Measurements from ENCODE around the gene GPR183. TPM values are rescaled to one million over a fixed set of nuclear protein-coding genes. Genes with fewer than 3 reads are reported as not detected.

The GPR183 gene
- total RNA-seq, 1 donor from 2014 or later = 12.0 TPM

GRCh38 chr13:99305566-99305965 is 1.6 kb downstream of the GPR183 start:
- intact Hi-C loops (cut with DNase I) = no loop called here
- Histone ChIP-seq H3K4me1 (peaks cover 20% of the 10 kb centered on the region), H3K4me3 (peak overlapping the region in 1 of 2 donors; percentile 13), H3K27ac (peak overlapping the region; percentile 28), H3K36me3 (no peaks in the 10 kb centered on the region), H3K9me3 (no peaks in the 10 kb centered on the region), H3K27me3 (no peaks in the 10 kb centered on the region)
- TF ChIP-seq POLR2AphosphoS5 (IDR thresholded peaks at IDR 0.05; ENCODE audit: insufficient read depth in 1 of 2, low read depth in 1 of 2) (no peak), CTCF (IDR thresholded peaks at IDR 0.05) (no peak), POLR2A (IDR thresholded peaks at IDR 0.05) (no peak)
- DNase-seq (ENCODE audit: extremely low spot score in 2 of 2) = no peak

- Histone ChIP-seq H3K27ac (no peak overlapping the region), H3K36me3 (no peaks in the 10 kb centered on the region), H3K4me3 (peak overlapping the region in 1 of 2 donors; percentile 13), H3K9me3 (no peaks in the 10 kb centered on the region), H3K4me1 (peaks cover 16% of the 10 kb centered on the region), H3K27me3 (no peaks in the 10 kb centered on the region)
- no peak for DNase-seq (ENCODE audit: extremely low spot score in 2 of 2)
- intact Hi-C loops (cut with DNase I) = no loop called here
- TF ChIP-seq CTCF (IDR thresholded peaks at IDR 0.05) = no peak
- TF ChIP-seq POLR2AphosphoS5 (IDR thresholded peaks at IDR 0.05; ENCODE audit: insufficient read depth in 1 of 2, low read depth in 1 of 2) = no peak
- TF ChIP-seq POLR2A (IDR thresholded peaks at IDR 0.05) = no peak
Observed at GRCh38 chr13:99305158-99305557, 2.0 kb downstream of the GPR183 start.

- Histone ChIP-seq H3K36me3 (no peaks in the 10 kb centered on the region), H3K27ac (no peak overlapping the region), H3K27me3 (no peaks in the 10 kb centered on the region), H3K4me1 (peaks cover 12% of the 10 kb centered on the region), H3K9me3 (no peaks in the 10 kb centered on the region), H3K4me3 (peak overlapping the region in 1 of 2 donors; percentile 13)
- TF ChIP-seq POLR2AphosphoS5 (IDR thresholded peaks at IDR 0.05; ENCODE audit: insufficient read depth in 1 of 2, low read depth in 1 of 2) (no peak), POLR2A (IDR thresholded peaks at IDR 0.05) (no peak), CTCF (IDR thresholded peaks at IDR 0.05) (no peak)
- DNase-seq (ENCODE audit: extremely low spot score in 2 of 2) = no peak
- intact Hi-C loops (cut with DNase I) = no loop called here
Observed at GRCh38 chr13:99304541-99304940, 2.7 kb downstream of the GPR183 start.

GRCh38 chr13:99303863-99304521 is 3.2 kb downstream of the GPR183 start:
- H3K36me3 ChIP-seq = no peaks in the 10 kb centered on the region
- H3K4me1 ChIP-seq = peaks cover 12% of the 10 kb centered on the region
- H3K9me3 ChIP-seq = no peaks in the 10 kb centered on the region
- no peak overlapping the region for H3K27ac ChIP-seq
- DNase-seq (ENCODE audit: extremely low spot score in 2 of 2) = no peak
- peak in 1 of 2 donors; percentile 14 for TF ChIP-seq POLR2AphosphoS5 (IDR thresholded peaks at IDR 0.05; ENCODE audit: insufficient read depth in 1 of 2, low read depth in 1 of 2)
- no peak for TF ChIP-seq CTCF (IDR thresholded peaks at IDR 0.05)
- intact Hi-C loops (cut with DNase I) = no loop called here
- H3K27me3 ChIP-seq = no peaks in the 10 kb centered on the region
- peak overlapping the region in 1 of 2 donors; percentile 2 for H3K4me3 ChIP-seq

Data from vagina (tissue), 2 donors.